ENCODE data around the gene MRPL54.

DNA sequence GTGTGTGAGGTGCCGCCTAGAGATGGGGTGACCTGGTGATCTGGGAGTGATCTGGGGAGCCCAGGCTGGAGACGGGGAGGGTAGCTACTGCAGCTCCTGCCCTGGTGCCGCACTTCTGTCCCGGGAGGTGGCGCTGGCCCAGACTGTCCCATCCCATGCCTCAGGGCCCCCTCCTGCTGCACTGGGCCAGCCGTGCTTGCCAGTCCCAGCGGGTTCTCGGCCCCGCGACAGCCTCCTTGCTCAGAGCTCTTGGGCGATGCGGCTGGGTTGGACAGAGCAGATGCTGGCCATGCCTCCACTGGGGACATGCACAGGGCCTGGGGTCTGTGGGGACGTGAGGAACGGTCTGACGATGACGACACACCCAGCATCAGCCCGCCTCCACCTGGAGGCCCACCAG is 7.0 kb downstream of the MRPL54 start:
- TF ChIP-seq, protein P1, sequence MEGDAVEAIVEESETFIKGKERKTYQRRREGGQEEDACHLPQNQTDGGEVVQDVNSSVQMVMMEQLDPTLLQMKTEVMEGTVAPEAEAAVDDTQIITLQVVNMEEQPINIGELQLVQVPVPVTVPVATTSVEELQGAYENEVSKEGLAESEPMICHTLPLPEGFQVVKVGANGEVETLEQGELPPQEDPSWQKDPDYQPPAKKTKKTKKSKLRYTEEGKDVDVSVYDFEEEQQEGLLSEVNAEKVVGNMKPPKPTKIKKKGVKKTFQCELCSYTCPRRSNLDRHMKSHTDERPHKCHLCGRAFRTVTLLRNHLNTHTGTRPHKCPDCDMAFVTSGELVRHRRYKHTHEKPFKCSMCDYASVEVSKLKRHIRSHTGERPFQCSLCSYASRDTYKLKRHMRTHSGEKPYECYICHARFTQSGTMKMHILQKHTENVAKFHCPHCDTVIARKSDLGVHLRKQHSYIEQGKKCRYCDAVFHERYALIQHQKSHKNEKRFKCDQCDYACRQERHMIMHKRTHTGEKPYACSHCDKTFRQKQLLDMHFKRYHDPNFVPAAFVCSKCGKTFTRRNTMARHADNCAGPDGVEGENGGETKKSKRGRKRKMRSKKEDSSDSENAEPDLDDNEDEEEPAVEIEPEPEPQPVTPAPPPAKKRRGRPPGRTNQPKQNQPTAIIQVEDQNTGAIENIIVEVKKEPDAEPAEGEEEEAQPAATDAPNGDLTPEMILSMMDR (IDR thresholded peaks at IDR 0.05), result no peak
- TF ChIP-seq POLR2AphosphoS5 (IDR thresholded peaks at IDR 0.05), result no peak

Data from gastroesophageal sphincter (tissue), 3 donors.